HepG2 (cell line): ENCODE data around the gene OSGIN1. TPM values are rescaled to one million over a fixed set of nuclear protein-coding genes. Genes with fewer than 3 reads are reported as not detected.

Source experiments
- ATAC-seq: fragments of 200-7000 bp; cut with Tn5 transposase; 3 replicates; pipeline ENCODE4 v1.9.1; 2020; ENCODE audit warnings: mild to moderate bottlenecking, moderate library complexity
- BruUV-seq: library from RNA; stranded (reverse); fragments of 400-500 nt; replicated peaks from 2 replicates; lab custom pipeline; 2021; lab: Mats Ljungman, UMichigan
- CTCF ChIA-PET: fragments of 300-600 bp; formaldehyde crosslinking; extraction: SDS; loops from one replicate; lab custom pipeline; 2021; ENCODE audit warnings: low total read pairs, inconsistent platforms, low intra/inter-chr PET ratio; lab: Yijun Ruan, JAX
- POLR2A ChIA-PET: fragments of 350-600 bp; sonication (Branson Sonifier 250); formaldehyde crosslinking; loops from one replicate; lab custom pipeline; 2020; ENCODE audit warnings: antibody characterized with exemption, inconsistent platforms; lab: Yijun Ruan, JAX
- DNase-seq: peaks from one replicate; pipeline ENCODE4 v3.0.0-alpha.2; 2015; ENCODE audit warnings: low spot score
- FAIRE-seq: peaks from 3 replicates; lab custom pipeline; 2011; peaks lifted over from hg19 to GRCh38; lab: Jason Lieb, UNC
- H2AFZ ChIP-seq: one replicate; pipeline ENCODE4 v1.6.1; 2011; ENCODE audit warnings: low read length, inconsistent platforms
- H3K27ac ChIP-seq: fragments of 300-600 bp; 3 replicates; pipeline ENCODE4 v1.8.0; 2011; ENCODE audit warnings: mixed run types, mild to moderate bottlenecking, mixed read lengths, low read length, inconsistent platforms; ENCODE audit not compliant: insufficient read depth; ENCODE audit errors: extremely low read length
- H3K27me3 ChIP-seq, 2 experiments: fragments of 200-600 bp in 1 of 2; 2 replicates in 1 of 2; 3 replicates in 1 of 2; pipeline versions ENCODE4 v1.6.0 to v1.8.0; 2011; ENCODE audit warnings: low read length in 2 of 2, mild to moderate bottlenecking in 2 of 2, moderate library complexity in 2 of 2, inconsistent platforms in 1 of 2; ENCODE audit not compliant: insufficient read depth in 2 of 2, control insufficient read depth in 1 of 2
- H3K36me3 ChIP-seq, 2 experiments: fragments of 200-600 bp in 1 of 2; replicated peaks in 1 of 2; 2 replicates in 1 of 2; 3 replicates in 1 of 2; pipeline versions ENCODE4 v1.5.1 to v1.8.0; 2011; ENCODE audit warnings: low read length in 2 of 2, inconsistent platforms in 1 of 2; ENCODE audit not compliant: insufficient read depth in 2 of 2, control insufficient read depth in 1 of 2
- H3K4me1 ChIP-seq: 2 replicates; pipeline ENCODE4 v1.5.1; 2012; ENCODE audit warnings: low read length, inconsistent platforms; ENCODE audit not compliant: insufficient read depth
- H3K4me2 ChIP-seq: 2 replicates; pipeline ENCODE4 v1.6.0; 2011; ENCODE audit warnings: low read depth, low read length, inconsistent platforms
- H3K4me3 ChIP-seq, 3 experiments: fragments of 200-600 bp in 1 of 3; sonication (generic), shearing (Covaris generic) in 1 of 3; replicated peaks in 1 of 3; 2 replicates each; pipeline ENCODE4 v1.5.1; 2011 to 2016; ENCODE audit warnings: low read length in 3 of 3, inconsistent platforms in 2 of 3, low read depth in 2 of 3, mild to moderate bottlenecking in 2 of 3, control low read depth in 1 of 3, mixed read lengths in 1 of 3; ENCODE audit not compliant: insufficient read depth in 1 of 3
- H3K79me2 ChIP-seq: one replicate; pipeline ENCODE4 v1.6.1; 2011; ENCODE audit warnings: low read length, inconsistent platforms; ENCODE audit not compliant: insufficient read depth
- H3K9ac ChIP-seq: 2 replicates; pipeline ENCODE4 v1.6.0; 2011; ENCODE audit warnings: mild to moderate bottlenecking, low read depth, low read length, inconsistent platforms; ENCODE audit not compliant: insufficient read depth
- H3K9me3 ChIP-seq: 2 replicates; pipeline ENCODE4 v1.5.1; 2012; ENCODE audit warnings: mild to moderate bottlenecking, low read length
- H4K20me1 ChIP-seq: 2 replicates; pipeline ENCODE4 v1.6.0; 2011; ENCODE audit warnings: inconsistent platforms, mild to moderate bottlenecking, low read length, moderate library complexity; ENCODE audit not compliant: insufficient read depth
- BORCS8-MEF2B ChIP-seq: sonication (generic); formaldehyde crosslinking; IDR thresholded peaks from 2 replicates; pipeline ENCODE4 v1.8.0; 2022; ENCODE audit warnings: mild to moderate bottlenecking, missing genetic modification reagents
- CENPX ChIP-seq: sonication (generic); formaldehyde crosslinking; IDR thresholded peaks from 2 replicates; pipeline ENCODE4 v1.9.0; 2021; ENCODE audit warnings: mild to moderate bottlenecking, missing genetic modification reagents, moderate library complexity
- E2F1 ChIP-seq: sonication (generic); formaldehyde crosslinking; IDR thresholded peaks from 2 replicates; pipeline ENCODE4 v1.5.0; 2020; ENCODE audit warnings: missing genetic modification reagents
- GATAD1 ChIP-seq: IDR thresholded peaks from 2 replicates; pipeline ENCODE4 v1.6.1; 2016; ENCODE audit warnings: missing genetic modification reagents, missing compliant biosample characterization
- KMT2A ChIP-seq: sonication (generic); formaldehyde crosslinking; IDR thresholded peaks from 2 replicates; pipeline ENCODE4 v1.4.0; 2020; ENCODE audit warnings: missing genetic modification reagents
- NPAS2 ChIP-seq: sonication (generic); formaldehyde crosslinking; IDR thresholded peaks from 2 replicates; pipeline ENCODE4 v1.8.0; 2022; ENCODE audit warnings: mild to moderate bottlenecking, missing genetic modification reagents, borderline replicate concordance
- PBX3 ChIP-seq: sonication (generic); formaldehyde crosslinking; IDR thresholded peaks from 2 replicates; pipeline ENCODE4 v1.8.1; 2023; ENCODE audit warnings: missing genetic modification reagents, inconsistent platforms, borderline replicate concordance
- ZBTB43 ChIP-seq: sonication (generic); formaldehyde crosslinking; conservative IDR thresholded peaks from 2 replicates; pipeline ENCODE4 v1.4.0; 2020; ENCODE audit warnings: missing genetic modification reagents
- ZNF460 ChIP-seq: sonication (generic); formaldehyde crosslinking; IDR thresholded peaks from 2 replicates; pipeline ENCODE4 v1.5.1; 2020; ENCODE audit warnings: missing genetic modification reagents, mild to moderate bottlenecking, borderline replicate concordance
- ZNF770 ChIP-seq: sonication (generic); formaldehyde crosslinking; IDR thresholded peaks from 2 replicates; pipeline ENCODE4 v1.5.0; 2020; ENCODE audit warnings: mild to moderate bottlenecking, missing genetic modification reagents
- ZSCAN25 ChIP-seq: sonication (generic); formaldehyde crosslinking; IDR thresholded peaks from 2 replicates; pipeline ENCODE4 v1.8.0; 2022; ENCODE audit warnings: mild to moderate bottlenecking, missing genetic modification reagents
- ZSCAN29 ChIP-seq: sonication (generic); formaldehyde crosslinking; conservative IDR thresholded peaks from 2 replicates; pipeline ENCODE4 v1.4.0; 2020; ENCODE audit warnings: mild to moderate bottlenecking, missing genetic modification reagents
- WGBS: methylation state at CpG from one replicate; pipeline ENCODE4 v1.1.6; 2017; ENCODE audit warnings: low lambda C conversion rate; 5-methylcytosine and 5-hydroxymethylcytosine counted together
- in situ Hi-C: cut with HindIII; loops from 2 replicates; pipeline ENCODE4 v1.10.0; 2017; ENCODE audit warnings: low pct_unique_long_range_greater_than_20kb; ENCODE audit not compliant: extremely low pct_ligation_motif_present
- intact Hi-C: fragments of 100-400 bp; cut with micrococcal nuclease; formaldehyde crosslinking; loops from one replicate; pipeline ENCODE4 v1.10.0; 2022; ENCODE audit not compliant: unreplicated experiment
- polyA plus RNA-seq, 8 experiments: library from polyadenylated mRNA; depleted of rRNA in 3 of 8; stranded (reverse) in 7 of 8; unstranded in 1 of 8; fragments of >200 nt; fragmentation: Illumina TruSeq in 4 of 8; extraction: Trizol in 4 of 8; gene quantifications; 2 replicates each; pipeline versions ENCODE4 v1.2.1 to v1.2.3, GENCODE V29; 2011 to 2016; ENCODE audit warnings: low read depth in 4 of 8, missing spikeins in 1 of 8, mixed read lengths in 1 of 8; ENCODE audit not compliant: insufficient read depth in 1 of 8
- total RNA-seq, 5 experiments: library from RNA; depleted of rRNA; stranded (reverse); fragments of >200 nt; fragmentation: Illumina TruSeq; extraction: Trizol; gene quantifications; 2 replicates each; pipeline ENCODE4 v1.2.3, GENCODE V29; 2016; ENCODE audit warnings: low read depth in 1 of 5

The OSGIN1 gene
- total and polyA plus RNA-seq, 2 of the 13 experiments (the other 11 are each of a cell fraction or from before 2014, with no cell fraction given): 20.5 to 27.1 TPM

- no peak for FAIRE-seq
- peaks cover 3 to 32% of the 10 kb centered on the region in 2 experiments; a peak in 4 of 5 replicates for H3K27me3 ChIP-seq
- H3K36me3 ChIP-seq: peaks cover 11 to 20% of the 10 kb centered on the region in 2 experiments; a peak in 4 of 5 replicates
- peaks cover 17% of the 10 kb centered on the region for H3K4me1 ChIP-seq
- intact Hi-C loops (no loop called here), in situ Hi-C loops (loop anchor here (25.0 kb wide), 1 partner anchor 219 kb away; the partner anchor contains the start of genes ADAD2 and TAF1C)
- H4K20me1 ChIP-seq: peaks cover 14% of the 10 kb centered on the region; the same call in 1 of the 2 replicates
- H3K9me3 ChIP-seq: no peaks in the 10 kb centered on the region
- H3K4me2 ChIP-seq: no peak overlapping the region
- DNase-seq: no peak
- no peaks in the 10 kb centered on the region for H3K79me2 ChIP-seq
- peak overlapping the region in 1 of 3 experiments; percentile 33; a peak in 1 of 6 replicates for H3K4me3 ChIP-seq
- BruUV-seq: no TSS peak
- TF ChIP-seq ZNF770 (no peak), PBX3 (CRISPR knock-in tag) (no peak), GATAD1 (CRISPR knock-in tag) (no peak), ZBTB43 (no peak), BORCS8-MEF2B (CRISPR knock-in tag) (no peak), NPAS2 (no peak), KMT2A (CRISPR knock-in tag) (no peak), ZNF460 (CRISPR knock-in tag) (no peak), CENPX (no peak), ZSCAN29 (no peak), ZSCAN25 (no peak), E2F1 (CRISPR knock-in tag) (no peak)
- ChIA-PET CTCF (interaction anchor here (1.1 to 1.6 kb wide), 2 partner anchors 76 to 97 kb away, joined by 4 to 7 read pairs; no protein-coding TSS in a partner anchor), POLR2A (no interaction called here)
- no peak overlapping the region for H3K9ac ChIP-seq
- 93% methylated on average over 63 of the region's 87 CpGs for WGBS
- no peak for ATAC-seq
- no peak overlapping the region for H2AFZ ChIP-seq
- no peak overlapping the region for H3K27ac ChIP-seq
Measured at GRCh38 chr16:83968306-83968851, 15.3 kb downstream of the OSGIN1 start.
